GM19035 (cell line): ENCODE data around the gene CDH13.

Source experiments
- ATAC-seq: cut with Tn5 transposase; IDR thresholded peaks from one replicate; pipeline ENCODE4 v1.9.1; 2021; ENCODE audit not compliant: unreplicated experiment

Gene CDH13

DNA sequence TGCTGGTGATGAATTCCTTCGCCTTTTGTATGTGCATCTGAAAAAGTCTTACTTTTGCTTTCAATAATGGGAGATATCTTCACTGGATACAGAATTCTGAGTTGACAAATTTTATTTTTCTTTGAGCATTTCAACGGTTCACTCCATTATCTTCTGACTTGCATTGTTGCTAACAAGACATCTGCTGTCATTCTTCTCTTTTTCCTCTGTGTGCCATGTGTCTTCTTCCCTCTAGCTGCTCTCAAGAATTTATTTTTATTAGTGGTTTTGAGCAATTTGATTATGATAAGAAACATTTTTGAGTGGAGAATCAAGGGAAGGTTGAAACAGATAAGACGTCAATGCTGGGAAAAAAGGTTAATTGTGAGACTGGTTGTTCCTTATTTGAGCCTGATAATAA lies 471.8 kb downstream of the CDH13 start:
- no peak for ATAC-seq

DNA sequence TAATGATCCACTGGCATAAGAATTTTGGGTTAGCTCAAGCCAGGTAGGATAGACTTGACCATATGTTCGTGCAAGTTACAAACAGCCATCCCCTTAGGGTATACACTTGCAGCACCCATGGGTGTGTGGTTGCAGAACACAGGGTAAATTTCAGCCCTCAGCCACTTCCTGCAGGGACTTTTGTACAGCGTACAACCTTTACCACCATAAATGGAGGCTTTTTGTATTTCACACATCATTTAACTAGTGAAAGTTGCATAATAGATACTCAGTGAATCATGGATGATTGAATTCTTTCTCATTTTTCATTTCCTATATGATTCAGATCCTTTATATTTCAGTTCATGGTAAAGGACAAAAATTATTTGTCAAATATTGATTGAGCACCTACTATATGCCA lies 473.9 kb downstream of the CDH13 start:
- no peak for ATAC-seq

DNA sequence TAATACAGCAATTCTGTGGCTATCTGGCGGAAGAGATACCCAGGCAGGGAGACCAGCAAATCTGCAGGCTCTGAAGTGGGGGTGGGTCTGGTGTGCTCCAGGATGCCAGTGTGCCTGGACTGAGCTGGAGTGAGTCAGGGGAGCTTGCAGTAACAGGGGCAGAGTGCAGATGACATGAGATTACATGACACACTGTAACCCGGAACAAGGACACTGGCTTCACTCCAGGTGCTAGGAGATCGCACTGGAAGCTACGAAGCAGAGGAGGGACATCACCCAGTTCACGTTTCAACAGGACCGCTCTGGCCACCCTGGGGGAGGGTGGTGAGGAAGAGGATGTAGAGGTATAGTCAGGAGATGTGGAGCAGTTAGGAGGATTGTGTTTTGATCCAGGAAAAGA lies 475.6 kb downstream of the CDH13 start:
- no peak for ATAC-seq

DNA sequence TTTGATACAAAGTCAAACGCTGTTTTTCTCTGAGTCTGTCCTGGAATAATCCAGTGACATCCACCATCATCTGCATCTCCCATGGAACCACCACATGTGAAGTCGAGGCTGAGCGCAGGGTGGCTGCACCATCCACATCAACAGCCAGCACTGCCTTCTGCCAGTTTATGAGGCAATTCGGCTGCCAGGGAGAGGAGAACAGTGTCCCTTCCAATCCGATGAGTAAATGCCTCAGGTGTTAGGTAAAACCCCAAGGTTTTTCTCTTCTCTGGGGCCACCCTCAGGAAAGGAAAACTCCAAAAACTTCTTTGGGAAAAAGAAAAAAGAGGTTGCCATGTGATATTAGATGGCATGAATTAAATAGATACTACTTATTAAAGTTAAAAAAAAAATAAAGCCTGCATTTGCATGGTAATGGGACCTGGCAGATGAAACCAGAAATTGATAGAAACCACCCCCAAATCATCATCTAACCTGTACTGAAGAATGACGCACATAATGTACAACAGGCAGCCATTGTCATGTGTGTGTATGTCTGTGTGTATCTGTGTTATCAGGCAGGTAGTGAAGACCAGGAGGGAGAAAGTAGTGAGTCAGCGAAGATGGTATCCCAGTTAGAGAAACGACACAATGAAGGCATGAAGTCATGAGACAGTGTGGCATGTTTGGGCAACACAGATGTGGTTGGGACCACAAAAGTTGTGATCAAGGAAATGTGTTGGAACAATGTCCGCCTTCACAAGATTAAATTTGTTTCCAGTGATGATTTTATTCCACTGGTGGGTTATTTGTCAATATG lies 478.7 kb downstream of the CDH13 start:
- ATAC-seq, result no peak

DNA sequence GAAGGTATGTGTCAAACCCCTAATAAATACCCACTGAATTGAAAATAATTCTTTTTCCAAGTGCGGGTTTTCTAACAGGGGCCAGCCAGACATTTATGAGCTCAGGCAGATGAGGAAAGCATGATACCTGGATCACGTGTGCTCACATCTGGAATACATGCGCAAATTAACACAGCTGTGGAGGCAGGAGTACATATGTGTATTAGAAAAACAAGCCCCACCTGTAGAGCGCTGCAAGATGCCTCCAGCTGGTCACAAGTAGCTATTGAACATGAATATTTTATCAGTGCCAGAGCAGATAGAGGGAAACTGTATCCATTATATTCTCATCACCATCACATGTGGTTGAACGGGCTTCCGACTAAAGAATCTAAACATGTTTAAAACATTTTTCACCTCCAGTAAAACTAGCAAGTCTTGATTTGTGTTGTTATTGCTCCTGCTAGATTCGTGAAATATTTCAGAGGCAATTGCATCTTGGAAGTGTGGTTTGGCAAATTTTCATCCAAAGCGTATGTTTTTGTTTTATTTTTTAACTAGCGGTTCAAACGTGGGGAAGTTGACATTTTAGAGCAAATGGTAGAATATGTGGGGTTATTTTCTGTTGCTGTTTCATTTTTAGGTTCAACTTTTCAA lies 482.8 kb downstream of the CDH13 start:
- no peak for ATAC-seq

DNA sequence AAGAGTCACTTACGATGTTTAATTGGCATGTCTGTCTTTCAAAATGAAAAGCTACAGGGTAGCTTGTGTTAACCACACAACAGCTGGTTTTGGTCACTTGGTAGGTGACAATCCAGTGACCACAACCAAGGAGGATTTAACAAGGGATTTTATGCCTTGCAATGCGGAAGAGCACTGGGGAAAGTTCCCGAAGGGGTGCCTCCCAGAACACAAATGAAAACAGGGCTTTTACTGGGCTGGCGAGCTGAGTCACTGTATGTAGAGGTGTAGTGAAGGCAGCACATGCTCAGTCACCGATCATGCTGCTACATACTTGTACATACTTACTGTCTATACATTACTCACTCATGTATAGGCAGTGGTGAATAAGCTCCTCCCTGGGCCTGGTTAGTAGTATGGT lies 483.5 kb downstream of the CDH13 start:
- ATAC-seq, result no peak

DNA sequence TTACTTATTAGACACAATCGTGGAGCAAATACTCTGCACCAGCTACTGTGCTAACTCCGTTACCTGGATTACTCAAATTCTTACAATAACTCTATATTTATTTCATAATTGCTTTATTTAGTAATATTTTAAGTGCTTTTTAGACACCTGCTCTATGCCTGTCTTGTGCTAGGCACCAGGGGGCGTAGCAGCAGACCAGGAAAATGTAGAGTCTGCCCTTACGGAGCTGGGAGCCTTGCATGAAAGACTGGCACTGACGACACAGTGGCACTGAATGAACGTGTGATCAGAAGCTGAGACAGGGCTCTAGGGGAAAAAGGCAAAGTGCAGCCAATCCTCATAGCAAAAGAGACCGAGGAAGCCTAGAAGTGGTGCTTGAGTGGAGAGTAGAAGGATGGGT lies 486.5 kb downstream of the CDH13 start:
- ATAC-seq, result no peak

DNA sequence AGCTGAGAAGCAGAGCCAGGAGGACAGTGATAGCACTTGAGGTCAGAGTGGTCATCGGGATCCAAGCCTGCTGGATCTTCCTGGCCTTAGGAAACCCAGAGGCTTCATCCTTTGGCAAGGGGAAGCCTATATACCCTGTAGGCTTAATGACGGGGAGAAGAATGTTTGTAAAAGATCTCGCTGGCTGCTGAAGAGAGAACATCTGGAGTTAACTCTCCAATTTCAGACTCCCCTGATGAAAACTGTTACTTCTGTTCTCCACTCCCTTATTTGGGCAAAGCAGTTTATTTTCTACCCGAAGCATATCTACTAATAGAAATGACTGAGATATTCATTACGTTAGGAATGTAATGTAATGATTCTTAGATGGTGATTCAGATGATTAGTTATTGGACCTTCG lies 487.0 kb downstream of the CDH13 start:
- ATAC-seq, result no peak

DNA sequence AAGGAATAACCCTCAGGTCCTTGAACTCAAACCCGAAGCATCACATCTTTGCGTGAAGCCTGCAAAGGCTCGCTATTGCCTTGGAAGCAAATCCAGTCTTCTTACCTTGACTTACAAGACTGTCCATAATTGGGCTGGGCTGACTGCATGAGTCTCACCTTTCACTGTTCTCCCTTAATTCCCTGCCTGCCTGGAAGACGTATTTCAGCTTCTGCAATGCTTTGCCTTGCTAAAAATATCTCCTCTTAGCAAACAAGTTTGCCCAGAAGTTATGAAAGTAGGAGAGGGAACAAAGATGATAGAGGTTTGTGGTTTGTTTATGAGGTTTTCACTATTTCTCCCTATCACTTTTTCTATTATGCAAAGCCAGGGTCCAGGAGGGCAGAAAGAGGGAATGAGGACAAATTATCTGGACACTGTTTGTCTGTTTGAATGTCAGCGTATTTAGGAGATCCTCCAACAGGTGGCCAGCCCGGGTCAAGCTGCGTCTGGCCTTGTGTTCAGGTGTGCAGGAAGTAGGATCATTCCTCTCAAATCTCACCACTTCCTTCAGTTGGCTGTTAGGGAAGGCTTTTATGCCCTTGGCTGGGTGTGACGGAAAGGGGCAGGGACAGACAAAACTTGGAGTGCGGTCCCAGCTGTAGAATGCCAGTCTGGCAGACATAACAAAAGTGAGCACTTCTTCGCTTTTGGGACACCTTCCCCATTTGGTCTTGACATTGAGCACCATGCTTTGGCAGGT lies 488.9 kb downstream of the CDH13 start:
- ATAC-seq, result no peak

DNA sequence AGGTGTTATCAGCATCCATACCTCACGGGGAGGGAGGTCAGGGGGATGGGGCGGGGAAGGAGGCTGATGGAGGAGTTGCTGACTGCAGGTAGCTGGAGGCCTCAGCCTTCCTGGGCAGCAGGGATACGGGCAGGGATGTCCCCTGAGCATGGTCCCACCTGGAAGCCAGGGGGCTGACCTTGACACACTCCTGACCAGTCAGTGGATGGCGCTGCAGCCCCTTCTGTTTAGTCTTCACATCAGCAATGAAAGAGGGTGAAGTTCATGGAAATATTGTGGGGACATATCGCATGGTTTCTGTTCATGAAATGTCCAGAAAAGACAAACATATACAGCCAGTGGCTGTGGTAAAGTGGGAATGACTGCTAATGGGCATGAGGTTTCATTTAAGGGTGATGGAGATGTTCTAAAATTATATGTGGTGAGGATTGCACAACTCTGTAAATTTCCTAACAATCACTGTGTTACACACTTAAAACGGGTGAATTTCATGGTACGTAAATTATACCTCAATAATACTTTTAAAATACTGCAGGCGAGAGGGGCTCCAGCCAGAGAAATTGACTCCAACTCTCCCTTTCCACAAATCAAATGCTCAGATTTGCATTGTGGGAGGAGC lies 489.6 kb downstream of the CDH13 start:
- ATAC-seq, result no peak

DNA sequence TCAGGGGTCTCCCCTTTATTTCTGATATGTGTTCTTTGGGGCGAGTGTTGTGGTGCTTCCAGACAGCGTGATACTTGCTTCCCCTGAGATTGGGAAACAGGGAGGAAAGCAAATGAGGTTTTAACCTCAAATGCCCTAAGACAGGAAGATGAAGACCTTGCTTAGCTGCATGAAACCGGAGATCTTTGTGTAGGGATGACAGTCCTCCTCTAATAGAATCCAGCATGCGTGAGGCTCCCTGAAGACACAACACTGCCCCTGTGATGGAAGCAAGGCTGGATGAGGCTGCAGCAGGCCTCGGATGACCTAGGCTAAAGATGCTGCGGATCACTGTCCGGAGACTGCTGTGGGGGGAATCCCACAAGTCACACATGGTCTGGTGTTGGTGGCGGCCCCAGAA lies 491.0 kb downstream of the CDH13 start:
- ATAC-seq, result no peak

DNA sequence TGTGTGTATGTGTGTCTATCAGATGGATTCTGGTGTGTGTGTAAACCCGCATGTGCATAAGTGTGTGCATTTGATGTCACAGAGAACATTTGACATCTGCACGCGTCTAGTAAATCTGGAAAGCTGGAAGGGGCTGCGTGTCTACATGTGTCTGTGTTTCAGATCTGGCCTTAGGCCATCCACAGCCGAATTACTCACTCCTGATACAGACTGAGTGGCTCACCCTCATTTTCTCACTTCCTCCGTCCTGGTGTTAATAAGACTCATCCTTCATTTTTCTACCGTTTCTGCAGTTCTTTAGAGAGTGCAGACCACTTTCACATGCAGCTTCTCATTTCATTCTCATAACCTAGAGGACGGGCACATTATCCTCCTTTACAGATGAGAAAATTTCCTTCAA lies 491.6 kb downstream of the CDH13 start:
- ATAC-seq, result no peak

DNA sequence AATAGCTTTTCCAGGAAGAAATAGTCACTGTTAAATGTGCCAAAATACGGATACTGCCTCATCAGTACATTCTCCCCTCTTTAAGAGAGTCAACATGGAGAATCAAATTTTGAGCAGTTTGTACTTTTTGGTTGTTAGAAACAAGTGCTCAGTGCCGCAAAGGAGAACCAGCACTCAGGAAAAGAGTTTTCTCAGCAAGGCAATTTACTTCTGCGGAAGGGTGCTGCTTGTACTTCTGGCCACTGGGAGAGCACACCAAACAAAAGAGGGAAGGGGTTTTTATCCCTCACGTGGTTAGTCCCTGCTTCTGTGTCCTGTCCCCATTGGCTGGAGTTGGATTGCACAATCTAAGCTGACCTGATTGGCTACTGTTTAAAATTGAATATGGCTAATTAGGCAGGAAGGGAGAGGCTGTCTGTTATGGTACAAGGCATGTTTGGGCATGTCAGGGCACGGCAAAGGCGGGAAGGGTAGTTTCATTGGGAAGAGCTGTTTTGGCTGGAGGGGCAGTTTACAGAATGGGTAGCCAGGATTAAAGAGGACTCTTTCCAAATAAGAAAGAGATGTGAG lies 499.3 kb downstream of the CDH13 start:
- ATAC-seq, result no peak

DNA sequence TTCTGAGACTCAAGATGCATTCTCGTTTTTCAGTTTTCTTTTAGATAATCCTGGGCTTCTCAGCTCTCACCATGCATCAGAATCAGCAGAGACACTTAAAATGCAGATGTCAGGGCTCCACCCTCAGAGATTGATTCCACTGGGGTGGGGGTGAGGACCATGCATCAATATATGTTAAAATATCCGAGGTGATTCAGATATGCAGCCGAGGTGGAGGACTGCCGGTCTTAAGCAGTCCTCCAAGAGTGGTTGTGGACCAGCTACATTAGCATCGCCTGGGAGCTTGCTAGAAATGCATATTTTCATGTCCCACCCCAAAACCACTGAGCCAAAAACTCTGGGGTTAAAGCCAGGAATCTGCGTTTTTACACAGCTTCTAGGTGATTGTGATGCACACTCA lies 501.3 kb downstream of the CDH13 start:
- ATAC-seq, result no peak

DNA sequence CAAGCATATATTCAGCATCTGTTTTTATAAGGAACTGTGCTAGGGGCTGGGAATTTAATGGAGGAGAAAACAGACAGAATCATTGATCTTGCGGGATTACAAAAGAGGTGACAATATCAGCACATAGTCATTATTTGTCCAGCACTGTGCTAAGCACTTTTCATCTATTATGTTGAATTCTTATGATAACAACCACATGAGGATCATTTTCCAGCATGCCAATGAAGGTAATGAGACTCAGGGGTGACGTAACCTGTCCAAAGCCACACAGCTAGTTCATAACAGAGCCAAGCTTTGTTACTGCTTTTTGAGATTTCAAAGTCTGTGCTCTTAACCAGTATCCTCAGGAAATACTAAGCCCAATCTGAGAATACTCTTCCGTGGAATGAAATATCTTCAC lies 503.3 kb downstream of the CDH13 start:
- no peak for ATAC-seq

DNA sequence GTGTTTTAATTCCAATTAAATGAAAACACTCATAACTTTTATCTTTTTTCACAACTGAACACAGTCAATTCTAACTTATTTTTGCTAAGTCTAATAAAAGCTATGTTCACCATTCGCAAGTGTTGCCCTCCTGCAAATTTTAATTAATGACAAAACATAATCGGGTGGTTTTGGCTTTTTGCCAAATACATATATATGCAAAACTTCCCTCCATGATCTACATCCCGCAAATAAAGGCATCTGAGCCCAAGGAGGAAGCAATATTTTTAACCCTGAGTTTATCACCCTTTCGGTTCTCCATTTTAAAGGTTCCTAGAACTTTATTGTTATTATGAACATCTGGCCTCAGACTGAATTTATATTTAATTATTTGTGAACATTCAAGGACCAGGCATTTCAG lies 507.9 kb downstream of the CDH13 start:
- ATAC-seq, result no peak

DNA sequence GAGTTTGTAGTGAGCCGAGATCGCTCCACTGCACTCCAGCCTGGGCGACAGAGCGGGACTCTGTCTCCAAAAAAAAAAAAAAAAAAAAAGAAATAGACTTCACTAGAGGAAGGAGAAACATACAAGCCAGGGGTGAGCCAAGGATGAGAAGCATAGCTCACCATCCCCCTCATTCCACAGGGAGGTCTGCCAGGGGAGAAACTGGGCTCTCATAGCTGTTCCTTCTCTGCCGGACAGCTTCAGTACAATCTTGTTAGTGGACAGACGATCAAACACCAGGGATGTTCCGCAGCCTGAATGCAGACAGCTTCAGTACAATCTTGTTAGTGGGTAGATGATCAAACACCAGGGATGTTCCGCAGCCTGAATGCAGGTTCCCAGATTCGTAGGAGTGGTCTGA lies 509.6 kb downstream of the CDH13 start:
- ATAC-seq, result no peak

DNA sequence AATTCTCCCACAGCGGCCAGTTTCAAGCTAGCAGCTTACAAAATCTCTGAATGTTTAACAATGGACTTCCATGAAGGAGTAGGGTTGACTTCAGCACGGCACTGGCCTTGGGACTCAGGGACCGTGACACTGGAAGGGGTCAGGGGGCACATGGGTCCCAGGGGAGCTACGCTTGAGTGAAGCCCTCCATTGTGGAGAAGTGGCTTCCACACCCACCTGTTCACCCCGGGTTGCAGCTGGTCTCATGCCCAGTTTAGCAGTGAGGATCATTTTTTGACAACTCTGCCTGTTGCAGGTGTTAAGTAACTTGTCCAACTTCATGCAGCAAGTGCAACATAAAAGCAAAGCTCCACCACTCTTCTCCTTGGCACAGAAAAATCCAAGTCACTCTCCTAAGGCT lies 510.2 kb downstream of the CDH13 start:
- ATAC-seq, result no peak

DNA sequence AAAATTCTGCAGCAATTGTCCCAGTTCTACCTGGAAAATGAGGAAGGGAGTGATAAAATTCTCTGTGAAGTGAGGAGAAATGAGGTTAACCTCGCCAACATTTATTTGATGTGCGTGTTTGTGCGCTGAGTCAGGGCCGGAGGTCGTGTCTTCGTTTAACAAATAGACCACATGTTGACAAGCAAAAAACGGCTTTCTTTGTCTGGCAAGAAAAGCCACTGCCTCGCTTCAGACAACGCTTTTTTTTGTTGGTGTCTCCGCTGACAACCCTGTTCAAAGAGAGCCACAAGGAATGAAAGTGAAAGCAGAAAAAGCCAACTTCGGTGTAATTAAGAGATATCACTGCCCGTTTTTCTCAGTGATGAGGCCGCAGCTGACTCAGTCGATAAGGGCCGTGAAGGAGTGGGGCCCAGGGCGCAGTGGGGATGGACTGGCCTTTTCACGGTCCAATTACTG lies 510.6 kb downstream of the CDH13 start:
- no peak for ATAC-seq

DNA sequence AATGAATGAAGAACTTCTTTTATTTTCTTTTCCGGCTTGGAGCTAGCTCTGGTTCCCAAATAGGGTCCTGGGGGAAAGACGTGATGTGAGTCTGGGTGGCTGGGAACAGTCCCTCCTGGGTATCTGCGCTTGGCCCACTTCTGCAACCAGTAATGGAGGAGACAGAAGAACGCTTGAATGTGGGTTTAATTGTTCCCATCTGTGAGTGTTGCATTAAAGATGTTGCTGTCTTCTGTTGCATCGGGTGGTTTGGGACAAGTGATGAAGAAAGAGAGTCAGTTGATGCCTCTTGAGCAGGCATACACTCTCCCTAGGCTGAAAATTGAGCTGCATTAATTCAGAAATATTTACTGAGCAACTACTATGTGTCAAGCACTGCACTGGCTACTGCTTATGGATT lies 511.1 kb downstream of the CDH13 start:
- no peak for ATAC-seq

DNA sequence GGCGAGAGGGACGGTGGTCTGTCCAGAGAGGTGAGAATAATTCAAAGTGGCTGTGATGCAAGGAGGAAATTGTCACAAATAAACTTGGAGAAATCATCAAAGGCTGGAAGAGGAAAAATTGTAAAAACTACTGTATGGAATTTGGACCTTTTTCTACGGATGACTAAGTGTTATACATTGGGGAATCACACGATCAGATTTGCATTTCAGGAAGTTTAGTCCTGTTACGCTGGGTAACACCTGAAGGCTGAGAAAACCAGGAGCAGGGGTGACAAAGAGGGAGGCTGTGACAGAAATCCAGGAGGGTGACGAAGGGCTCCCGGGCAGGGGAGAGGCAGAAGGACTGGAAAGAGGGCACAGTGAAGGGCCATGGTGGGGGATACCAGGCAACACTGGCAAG lies 511.7 kb downstream of the CDH13 start:
- ATAC-seq, result no peak
